ENCODE results near the gene SMPD1.
A peak's percentile ranks its signal among the peaks of the same experiment; 100 is the strongest.
"Not testable (repeated sequence)": the region's sequence is repeated elsewhere in the genome, so short reads cannot be mapped to it uniquely, and the experiment has no call there.

SMPD1 gene

DNA sequence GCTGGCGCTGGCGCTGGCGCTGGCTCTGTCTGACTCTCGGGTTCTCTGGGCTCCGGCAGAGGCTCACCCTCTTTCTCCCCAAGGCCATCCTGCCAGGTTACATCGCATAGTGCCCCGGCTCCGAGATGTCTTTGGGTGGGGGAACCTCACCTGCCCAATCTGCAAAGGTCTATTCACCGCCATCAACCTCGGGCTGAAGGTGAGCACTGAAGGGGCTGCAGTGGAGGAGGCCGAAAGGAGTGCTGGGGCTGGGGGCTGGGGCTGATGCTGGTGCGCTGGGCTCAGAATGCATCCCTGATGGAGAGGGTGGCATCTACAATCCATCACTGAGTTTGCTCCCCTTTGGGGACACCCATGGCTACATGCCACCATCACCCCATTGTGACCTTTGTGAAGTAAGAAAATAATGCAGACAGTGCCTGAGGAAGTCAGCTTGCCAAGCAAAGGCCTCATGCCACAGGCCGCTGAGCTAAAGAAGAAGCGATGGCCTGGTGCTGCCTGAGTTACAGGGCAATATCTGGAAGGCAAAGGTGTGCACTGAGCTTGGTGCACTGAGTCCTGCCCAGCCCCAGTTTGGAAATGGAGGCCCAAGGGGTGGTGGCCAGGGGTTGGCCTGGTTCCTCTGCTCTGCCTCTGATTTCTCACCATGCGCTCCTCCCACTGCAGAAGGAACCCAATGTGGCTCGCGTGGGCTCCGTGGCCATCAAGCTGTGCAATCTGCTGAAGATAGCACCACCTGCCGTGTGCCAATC lies 620 bp downstream of the SMPD1 start:
- no peak for DNase-seq (ENCODE audit: low read depth)

DNA sequence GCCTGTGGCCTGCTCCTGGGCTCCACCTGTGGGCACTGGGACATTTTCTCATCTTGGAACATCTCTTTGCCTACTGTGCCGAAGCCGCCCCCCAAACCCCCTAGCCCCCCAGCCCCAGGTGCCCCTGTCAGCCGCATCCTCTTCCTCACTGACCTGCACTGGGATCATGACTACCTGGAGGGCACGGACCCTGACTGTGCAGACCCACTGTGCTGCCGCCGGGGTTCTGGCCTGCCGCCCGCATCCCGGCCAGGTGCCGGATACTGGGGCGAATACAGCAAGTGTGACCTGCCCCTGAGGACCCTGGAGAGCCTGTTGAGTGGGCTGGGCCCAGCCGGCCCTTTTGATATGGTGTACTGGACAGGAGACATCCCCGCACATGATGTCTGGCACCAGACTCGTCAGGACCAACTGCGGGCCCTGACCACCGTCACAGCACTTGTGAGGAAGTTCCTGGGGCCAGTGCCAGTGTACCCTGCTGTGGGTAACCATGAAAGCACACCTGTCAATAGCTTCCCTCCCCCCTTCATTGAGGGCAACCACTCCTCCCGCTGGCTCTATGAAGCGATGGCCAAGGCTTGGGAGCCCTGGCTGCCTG lies 1.4 kb downstream of the SMPD1 start:
- DNase-seq (ENCODE audit: low read depth) = no peak

DNA sequence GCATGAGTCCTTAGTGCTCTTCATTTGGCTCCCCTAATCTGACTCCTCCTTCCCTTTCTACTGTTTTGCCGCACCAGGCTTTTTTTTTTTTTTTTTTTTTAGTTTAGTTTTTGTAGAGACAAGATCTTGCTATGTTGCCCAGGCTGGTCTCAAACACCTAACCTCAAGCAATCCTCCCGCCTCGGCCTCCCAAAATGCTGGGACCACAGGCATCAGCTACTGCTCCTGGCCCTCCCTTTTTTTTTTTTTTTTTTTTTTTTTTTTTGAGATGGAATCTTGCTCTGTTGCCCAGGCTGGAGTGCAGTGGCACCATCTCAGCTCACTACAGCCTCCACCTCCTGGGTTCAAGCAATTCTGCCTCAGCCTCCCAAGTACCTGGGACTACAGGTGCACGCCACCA lies 2.0 kb downstream of the SMPD1 start:
- DNase-seq (ENCODE audit: low read depth) = not testable (repeated sequence)

DNA sequence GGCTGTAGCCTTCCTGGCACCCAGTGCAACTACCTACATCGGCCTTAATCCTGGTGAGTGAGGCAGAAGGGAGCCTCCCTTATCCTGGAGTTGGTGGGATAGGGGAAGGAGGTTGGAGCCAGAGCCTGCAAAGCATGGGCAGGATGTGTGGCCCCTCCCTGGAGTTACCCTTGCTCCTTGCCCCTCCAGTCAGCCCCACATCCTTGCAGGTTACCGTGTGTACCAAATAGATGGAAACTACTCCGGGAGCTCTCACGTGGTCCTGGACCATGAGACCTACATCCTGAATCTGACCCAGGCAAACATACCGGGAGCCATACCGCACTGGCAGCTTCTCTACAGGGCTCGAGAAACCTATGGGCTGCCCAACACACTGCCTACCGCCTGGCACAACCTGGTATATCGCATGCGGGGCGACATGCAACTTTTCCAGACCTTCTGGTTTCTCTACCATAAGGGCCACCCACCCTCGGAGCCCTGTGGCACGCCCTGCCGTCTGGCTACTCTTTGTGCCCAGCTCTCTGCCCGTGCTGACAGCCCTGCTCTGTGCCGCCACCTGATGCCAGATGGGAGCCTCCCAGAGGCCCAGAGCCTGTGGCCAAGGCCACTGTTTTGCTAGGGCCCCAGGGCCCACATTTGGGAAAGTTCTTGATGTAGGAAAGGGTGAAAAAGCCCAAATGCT lies 3.9 kb downstream of the SMPD1 start:
- DNase-seq (ENCODE audit: low read depth) = no peak

DNA sequence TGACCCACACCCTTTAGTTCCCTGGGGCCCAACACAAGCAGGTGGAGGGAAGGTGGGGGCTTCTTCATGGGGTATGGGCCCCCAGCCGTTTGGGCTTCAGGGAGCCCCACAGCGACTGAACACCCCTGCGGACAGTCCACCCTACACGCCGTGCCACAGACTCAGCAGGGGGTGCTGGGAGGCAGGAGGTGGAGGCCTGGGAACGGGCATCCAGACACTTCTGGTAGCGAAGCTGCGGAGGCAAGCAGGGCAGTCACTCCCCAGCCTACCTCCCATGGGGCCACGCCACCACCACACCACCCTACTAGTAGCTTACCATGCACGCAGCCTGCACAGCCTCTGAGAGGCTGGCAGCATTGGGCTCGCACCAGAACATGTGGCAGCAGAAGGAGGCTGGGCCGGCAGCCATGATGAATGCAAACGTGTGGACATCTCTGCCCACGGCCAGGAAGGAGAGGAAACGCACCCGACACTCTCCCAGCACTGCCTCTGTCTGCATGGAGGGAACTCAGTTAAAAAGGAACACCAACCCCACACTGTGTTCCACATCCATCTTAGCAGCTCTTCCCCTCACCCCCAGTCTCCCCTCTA lies 5.3 kb downstream of the SMPD1 start:
- DNase-seq (ENCODE audit: low read depth) = no peak

DNA sequence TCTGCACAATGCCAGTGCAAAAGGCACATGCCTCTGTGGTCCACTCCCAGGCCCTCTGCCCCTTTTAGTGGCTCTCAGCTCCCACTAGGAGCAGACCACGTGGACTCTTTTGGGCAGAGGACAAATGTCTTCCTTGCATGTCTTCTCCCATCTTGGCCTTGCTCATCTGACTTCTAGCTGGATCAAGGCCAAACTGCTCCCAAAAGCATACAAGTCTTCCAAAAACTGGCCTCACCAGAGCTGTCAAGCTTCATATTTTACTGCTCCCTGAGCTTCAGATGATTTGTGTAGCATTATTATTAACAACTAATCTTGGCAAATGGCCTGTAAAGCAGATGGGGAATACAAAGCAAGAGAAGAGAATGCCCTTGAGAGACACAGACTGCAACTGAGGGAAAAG lies 6.9 kb downstream of the SMPD1 start:
- DNase-seq (ENCODE audit: low read depth) = no peak

DNA sequence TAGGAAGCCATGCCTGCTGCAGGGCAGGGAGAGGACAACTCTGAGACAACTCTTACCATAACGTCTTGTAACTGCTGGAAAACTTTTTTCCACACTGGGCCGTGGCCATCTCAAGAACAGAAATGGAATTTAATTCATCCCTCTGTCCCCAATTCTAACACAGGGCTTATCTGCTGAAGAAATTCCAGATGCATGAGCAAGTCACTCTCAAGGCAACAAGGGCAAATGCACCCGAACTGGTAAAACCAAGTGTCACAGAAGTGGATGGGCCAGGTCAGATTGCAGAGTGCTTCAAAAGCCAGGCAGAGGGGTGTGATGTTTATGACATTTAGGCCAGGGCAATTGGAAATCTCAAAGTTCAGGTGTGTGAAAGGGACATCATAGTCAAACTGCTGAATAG lies 7.4 kb downstream of the SMPD1 start:
- DNase-seq (ENCODE audit: low read depth) = no peak

DNA sequence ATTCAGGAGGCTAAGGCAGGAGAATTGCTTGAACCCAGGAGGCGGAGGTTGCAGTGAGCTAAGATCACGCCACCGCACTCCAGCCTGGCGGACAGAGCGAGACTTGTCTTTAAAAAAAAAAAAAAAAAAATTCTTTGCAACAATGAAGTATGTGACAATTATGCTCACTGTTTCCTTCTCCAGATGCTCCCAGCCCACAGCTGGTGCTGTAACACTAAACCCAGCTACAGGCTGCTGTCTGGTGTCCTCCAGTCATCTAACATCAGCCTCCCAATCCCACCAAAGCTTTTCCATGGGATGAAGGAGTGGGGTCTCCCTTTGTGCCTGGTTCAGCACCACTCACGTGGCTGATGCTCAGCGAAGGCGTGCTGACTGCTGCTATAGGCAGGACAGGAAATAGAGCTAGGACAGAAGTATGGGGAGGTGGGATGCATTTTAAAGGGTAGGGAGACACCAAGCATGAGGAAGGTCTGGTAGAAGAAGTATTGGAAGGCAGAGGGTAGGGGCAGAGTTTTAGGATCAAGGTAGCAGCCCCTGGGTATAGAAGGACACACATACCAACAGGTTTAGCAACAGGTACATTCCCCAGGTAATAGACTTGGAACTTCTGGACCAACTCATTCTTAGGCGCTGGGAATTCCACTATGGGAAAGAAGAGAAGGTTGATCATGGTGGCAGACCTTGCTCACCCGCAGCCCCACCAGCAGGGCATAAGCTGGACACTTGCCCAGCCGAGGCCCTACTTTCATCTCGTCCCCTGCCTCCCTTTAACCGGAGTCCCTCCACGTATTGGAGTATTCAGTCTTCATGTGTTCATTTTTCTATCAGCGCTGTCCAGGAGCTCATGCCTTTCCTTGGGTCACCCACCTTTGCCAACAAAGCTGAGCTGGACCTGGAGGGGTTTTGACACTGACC lies 10.4 kb downstream of the SMPD1 start:
- no peak for DNase-seq (ENCODE audit: low read depth)

DNA sequence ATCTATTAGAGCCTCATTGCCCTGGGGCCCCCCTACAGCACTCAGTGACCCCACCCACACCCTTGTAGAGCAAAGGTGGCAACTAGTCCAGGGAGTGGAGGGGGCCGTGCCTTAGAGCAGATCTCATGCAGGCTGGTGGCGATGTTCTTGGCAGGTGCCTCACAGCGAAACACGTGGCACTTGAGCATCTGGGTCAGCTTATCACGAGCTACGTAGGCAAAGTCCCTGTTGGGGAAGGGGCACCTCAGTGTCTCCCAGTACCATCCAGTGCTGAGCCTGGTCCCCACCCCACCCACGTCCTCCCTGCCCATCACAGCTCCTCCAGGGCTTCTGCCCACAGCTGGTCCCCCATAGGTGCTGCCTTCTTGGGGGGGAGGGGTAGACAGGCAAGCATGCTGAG lies 11.2 kb downstream of the SMPD1 start:
- DNase-seq (ENCODE audit: low read depth) = no peak

DNA sequence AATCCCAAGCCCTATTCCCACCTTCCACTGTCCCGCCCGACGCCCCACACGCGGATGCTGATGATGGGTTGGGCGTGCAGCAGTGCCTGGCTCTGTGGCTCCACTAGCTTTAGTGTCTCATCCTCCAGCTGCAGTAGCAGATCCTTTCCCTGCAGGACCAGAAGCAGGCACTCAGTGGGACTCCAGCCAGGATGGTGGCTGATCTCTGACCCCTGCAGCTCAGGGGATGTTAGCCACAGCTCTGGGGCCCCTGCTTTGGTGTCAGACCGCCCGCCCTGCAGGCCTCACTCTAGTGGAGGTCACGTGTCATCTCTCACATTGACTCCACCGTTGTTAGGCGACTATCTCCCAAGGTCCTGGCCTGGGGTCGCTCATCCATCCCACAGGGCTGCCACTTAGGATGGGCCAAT lies 11.8 kb downstream of the SMPD1 start:
- DNase-seq (ENCODE audit: low read depth) = no peak

DNA sequence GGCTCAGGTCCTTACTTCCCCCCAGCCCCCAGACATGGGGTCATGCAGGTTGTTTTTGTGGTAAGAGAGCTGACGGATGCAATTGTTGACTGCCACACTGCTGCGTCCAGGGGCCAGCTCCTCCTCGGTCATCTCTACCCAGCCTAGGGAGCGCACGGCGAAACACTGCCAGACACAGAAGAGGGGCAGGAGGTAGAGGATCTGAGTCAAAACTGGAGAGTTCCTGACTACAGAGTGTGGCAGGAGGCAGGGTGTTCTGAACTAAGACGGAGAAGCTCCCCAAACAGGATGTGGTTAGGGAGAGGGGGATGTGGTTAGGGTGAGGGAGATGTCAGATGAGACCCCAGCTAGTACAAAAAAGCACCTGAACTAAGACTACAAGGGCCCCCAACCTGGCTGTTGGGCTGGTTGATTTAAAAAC lies 12.3 kb downstream of the SMPD1 start:
- DNase-seq (ENCODE audit: low read depth) = peak; percentile 48

DNA sequence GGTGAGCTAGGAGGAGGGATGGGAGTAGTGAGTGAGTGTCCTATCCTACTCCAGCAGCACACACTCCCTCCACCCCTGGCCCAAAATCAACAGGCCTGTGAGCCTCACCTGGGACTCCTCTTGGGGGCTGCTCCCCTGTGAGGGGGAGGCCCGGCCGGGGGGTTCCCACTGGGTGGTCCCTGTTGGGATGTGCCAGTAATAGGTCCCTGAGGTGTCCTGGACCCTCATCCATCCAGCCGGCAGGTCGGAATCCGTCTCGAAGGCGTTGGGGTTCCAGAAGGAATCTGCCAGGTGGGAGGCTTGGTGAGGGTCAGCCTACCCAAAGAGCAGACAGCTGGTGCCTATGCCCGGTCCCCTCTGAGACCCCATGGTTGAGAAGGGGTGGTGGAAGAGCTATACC lies 13.3 kb downstream of the SMPD1 start:
- DNase-seq (ENCODE audit: low read depth) = no peak

DNA sequence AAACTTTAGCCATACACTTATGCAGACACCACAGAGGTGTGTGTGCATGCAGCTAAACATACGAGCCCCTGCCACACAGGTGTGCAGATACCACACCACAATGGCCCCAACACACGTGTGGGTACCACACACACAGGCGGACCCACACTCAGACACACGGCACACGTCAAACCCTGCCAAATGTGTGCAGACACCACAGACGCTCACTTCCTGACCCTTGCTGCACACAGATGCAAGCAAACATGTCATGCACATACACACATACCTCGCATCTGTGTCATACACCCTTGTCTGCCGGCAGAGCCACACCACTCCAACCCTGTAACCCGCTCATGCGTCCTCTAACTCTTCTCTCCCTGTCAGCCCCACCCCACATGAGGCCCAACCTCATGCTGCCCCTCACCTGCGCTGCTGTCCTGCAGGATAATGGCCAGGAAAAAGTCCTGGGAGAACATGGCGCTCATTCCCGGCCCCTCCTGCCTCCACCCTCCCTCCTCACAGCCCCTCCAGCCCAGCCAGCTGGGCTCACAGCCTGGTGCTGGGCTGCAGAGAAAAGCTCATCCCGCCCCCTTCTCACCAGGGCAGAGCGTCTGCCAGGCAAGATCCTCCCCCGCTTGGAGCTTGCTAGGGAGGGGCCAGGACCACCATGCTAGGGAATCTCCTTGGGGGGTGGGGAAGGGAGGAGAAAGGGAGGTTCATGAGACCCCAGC lies 14.2 kb downstream of the SMPD1 start:
- DNase-seq (ENCODE audit: low read depth) = no peak

DNA sequence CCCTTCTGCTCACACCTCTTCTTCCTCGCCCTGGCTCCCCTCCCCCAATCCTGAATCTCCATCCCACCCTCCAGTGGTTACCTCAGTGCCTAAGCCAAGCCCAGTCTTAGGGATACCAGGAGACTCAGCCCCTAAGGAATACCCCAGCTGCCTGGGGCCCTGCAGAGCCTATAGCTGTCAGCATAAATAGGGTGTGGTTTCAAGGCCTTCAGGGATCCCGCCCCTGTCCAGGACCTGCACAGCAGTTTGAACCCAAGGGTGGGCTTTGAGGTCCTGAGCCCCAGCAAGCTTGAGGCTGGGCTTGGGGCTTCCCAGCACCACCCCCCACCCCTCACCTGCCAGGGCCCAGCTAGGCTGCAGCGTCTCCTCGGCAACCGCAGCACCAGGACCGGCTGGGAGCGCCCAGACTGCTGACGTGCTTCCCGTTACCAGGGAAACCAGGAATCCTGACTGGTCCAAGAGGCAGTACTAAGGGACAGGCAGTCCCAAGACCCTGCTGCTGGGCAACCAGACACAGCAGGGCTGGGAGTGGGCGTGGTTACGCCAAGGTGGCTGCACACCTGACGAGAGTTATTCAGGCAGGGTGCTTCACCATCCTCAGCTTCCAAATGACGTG lies 14.9 kb downstream of the SMPD1 start:
- no peak for DNase-seq (ENCODE audit: low read depth)

DNA sequence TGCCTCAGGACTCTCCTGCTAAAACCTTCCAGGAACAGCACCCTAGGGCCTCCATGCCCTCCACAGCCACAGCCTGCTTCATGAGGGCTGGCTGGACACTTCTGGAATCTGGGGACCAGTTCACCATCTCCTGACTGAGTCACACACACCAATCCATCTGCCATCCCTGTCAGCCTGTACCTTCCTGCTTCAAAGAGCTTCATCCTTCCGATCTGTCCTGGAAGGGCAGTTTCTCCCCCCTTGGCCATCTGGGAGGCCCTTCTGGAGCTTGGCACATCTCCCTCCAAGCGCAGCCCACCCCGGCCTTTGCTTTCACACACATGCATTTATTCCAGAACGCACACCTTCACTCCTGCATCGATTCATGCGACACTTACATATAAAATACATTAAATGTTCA lies 15.6 kb downstream of the SMPD1 start:
- DNase-seq (ENCODE audit: low read depth) = no peak

DNA sequence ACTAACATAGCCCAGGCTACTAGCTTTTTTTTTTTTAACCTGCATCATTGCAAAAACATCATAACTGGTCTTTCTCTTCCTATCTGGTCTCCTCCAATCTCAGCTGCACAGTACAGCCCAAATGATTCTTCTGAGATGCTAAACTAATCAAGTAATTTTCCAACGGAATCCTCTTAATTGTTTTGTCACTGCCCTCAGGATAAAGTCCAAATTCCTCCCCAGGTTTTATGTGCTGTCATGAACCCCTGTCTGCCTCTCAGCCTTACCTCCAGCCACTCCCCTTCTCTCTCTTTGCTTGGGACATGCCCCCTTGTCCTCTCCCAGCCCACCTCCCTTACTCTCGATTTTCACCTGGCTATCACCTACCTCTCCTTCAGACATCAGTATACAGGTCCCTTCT lies 16.1 kb downstream of the SMPD1 start:
- DNase-seq (ENCODE audit: low read depth) = no peak

DNA sequence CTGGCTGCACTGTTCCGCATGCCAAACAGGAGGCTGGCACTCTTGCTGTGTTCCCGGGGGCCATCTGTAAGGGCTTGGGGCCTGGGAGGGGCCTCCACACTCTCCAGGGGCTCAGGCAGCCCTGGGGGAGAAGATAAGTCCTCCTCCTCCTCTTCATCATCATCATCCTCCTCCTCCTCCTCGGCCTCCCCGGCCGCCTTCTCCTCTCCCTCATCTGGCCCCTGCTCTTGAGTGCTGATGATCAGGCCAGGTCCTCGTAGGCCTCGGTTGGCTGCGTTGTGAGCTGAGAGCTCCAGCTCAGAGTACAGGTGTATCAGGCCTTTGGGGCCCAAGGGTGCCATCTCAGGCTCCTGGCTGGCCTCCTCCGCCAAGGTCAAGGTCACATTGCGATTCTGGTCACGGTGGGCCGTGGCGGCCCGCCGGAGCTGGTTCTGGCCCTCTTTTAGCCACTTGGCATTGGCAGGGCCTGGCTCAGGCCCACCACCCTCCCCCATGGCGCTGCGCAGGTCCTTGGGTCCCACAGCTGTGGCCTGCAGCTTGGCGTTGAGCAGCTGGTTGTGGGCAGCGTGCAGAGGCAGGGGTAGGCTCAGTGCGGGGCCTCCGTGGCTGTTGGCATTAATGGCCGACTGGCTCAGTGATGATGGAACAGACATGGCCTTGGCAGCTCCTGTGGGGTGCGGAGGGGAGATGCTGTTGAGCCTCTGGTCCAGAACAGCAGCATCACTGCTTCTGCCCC lies 20.6 kb downstream of the SMPD1 start:
- DNase-seq (ENCODE audit: low read depth) = no peak

DNA sequence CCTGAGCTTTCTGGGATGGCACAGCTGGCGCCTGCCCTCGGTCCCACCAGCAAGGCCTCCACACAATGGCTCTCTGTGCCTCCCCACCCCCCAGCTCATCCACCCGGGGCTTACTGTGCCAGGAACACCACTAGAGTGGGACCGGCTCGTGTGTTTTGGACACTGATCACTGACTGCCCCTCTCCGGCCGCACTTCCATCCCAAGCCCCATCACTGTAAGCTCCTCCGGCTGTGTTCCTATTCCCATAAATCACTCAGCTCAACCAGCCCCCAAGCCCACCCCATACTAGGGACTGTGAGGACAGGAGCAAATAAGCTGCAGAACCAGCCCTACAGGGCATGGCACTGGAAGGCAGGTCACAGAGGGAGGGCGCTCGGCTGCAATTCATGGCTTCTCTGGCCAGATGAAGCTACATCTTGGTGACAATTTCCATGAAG lies 21.3 kb downstream of the SMPD1 start:
- no peak for DNase-seq (ENCODE audit: low read depth)

DNA sequence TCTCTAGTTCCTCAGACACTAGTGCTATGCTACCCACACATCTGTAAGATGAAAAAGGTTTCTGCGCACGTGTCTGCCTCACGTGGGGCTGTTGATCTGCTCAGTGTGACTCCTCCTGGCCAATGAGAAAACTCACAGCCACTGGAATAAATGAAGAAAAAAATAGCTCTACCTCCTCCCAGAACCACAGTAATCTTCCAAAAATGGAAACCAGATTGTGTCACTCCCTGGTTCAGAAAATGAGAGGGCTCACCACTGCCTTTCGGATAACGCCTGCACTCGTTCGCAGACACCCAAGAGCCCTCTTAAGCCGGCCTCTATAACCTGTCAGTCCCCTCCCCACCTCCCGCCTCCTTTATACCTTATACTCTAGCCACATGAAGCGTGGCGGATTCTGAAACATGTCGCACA lies 23.5 kb downstream of the SMPD1 start:
- peak; percentile 43 for DNase-seq (ENCODE audit: low read depth)

DNA sequence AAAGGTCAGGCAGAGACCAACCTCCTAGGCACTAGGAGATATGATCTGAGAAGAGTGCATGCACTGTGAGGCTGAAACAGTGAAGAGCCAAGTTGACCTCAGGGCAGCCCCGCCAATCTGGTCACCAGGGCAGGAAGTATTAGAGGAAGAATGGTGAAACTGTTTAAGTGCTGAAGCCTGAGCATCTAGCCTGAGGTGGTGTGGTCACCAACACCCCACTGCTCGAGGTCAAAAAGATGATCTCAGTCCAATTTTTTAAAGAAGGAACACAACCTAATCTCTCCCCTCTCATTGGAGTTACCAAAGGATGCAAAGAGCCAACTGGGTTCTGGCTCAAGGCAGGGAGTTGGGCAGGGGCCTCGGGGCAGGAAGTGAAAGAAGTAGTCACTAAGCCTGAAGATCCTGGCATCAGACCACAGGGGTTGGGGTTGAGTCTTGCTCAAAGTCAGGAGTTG lies 24.6 kb downstream of the SMPD1 start:
- DNase-seq (ENCODE audit: low read depth) = no peak
